NB4 (cell line): ENCODE measurements around the gene ATXN7.
A peak's percentile ranks its signal among the peaks of the same experiment; 100 is the strongest.

Experiments
- DNase-seq: peaks from one replicate; pipeline ENCODE4 v3.0.0; 2010; ENCODE audit warnings: low read depth
- H3K4me3 ChIP-seq: one replicate; pipeline ENCODE4 v1.5.1; 2011; ENCODE audit warnings: mild to moderate bottlenecking, low read depth, low read length, moderate library complexity
- MAX ChIP-seq: IDR thresholded peaks from 2 replicates; pipeline ENCODE4 v1.6.1; 2011; ENCODE audit warnings: low read depth, low read length
- MYC ChIP-seq: IDR thresholded peaks from 2 replicates; pipeline ENCODE4 v1.6.1; 2011; ENCODE audit warnings: low read depth, low read length
- POLR2A ChIP-seq: IDR thresholded peaks from 2 replicates; pipeline ENCODE4 v1.6.1; 2011; ENCODE audit warnings: mild to moderate bottlenecking; ENCODE audit not compliant: insufficient read length; ENCODE audit errors: extremely low read depth
- TF ChIP-seq, protein P1 (sequence below): IDR thresholded peaks from one replicate; pipeline ENCODE4 v1.5.1; 2012; ENCODE audit warnings: low read depth, low read length

ATXN7 gene

GRCh38 chr3:64046592-64046991, 182.9 kb downstream of the ATXN7 start:
- H3K4me3 ChIP-seq: no peak overlapping the region
- TF ChIP-seq MAX: no peak
- no peak for TF ChIP-seq POLR2A
- TF ChIP-seq MYC: no peak
- TF ChIP-seq, protein P1, sequence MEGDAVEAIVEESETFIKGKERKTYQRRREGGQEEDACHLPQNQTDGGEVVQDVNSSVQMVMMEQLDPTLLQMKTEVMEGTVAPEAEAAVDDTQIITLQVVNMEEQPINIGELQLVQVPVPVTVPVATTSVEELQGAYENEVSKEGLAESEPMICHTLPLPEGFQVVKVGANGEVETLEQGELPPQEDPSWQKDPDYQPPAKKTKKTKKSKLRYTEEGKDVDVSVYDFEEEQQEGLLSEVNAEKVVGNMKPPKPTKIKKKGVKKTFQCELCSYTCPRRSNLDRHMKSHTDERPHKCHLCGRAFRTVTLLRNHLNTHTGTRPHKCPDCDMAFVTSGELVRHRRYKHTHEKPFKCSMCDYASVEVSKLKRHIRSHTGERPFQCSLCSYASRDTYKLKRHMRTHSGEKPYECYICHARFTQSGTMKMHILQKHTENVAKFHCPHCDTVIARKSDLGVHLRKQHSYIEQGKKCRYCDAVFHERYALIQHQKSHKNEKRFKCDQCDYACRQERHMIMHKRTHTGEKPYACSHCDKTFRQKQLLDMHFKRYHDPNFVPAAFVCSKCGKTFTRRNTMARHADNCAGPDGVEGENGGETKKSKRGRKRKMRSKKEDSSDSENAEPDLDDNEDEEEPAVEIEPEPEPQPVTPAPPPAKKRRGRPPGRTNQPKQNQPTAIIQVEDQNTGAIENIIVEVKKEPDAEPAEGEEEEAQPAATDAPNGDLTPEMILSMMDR: no peak
- DNase-seq: no peak

GRCh38 chr3:64046996-64047594, 183.4 kb downstream of the ATXN7 start:
- TF ChIP-seq MYC (no peak), POLR2A (no peak), MAX (no peak)
- TF ChIP-seq, protein P1: no peak
- no peak overlapping the region for H3K4me3 ChIP-seq
- DNase-seq: no peak

GRCh38 chr3:64047787-64048186, 184.1 kb downstream of the ATXN7 start:
- DNase-seq: no peak
- no peak overlapping the region for H3K4me3 ChIP-seq
- TF ChIP-seq POLR2A (no peak), MYC (no peak), MAX (no peak)
- TF ChIP-seq, protein P1: no peak

DNA sequence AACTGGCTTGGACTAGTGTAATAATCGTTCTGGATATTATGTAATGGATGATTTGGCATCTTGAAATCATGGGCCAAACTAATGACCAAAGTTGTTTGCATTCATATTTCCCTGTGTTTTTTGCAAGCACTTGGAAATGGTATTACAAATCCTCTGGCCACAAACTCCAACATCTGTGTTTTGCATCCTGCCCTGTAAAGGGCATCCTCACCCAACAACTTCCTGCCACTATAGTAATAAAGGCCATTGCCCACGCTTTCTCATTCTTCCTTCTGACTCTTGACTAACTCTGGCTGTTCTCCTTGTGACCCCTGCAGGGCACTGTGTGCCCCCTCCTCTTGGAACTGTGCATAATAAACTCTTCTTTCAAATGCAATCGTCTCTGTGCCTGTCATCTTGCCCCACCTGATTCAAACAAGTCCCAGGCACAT, 185.0 kb downstream of the ATXN7 start:
- no peak for TF ChIP-seq POLR2A
- no peak for TF ChIP-seq MAX
- TF ChIP-seq MYC: no peak
- TF ChIP-seq, protein P1: no peak
- peak; percentile 1 for DNase-seq
- H3K4me3 ChIP-seq: no peak overlapping the region

- DNase-seq: no peak
- H3K4me3 ChIP-seq: no peak overlapping the region
- TF ChIP-seq POLR2A: no peak
- TF ChIP-seq, protein P1: no peak
- TF ChIP-seq MAX: no peak
- TF ChIP-seq MYC: no peak
These were observed 185.5 kb downstream of the ATXN7 start for GRCh38 chr3:64049136-64049535.

- TF ChIP-seq MYC (no peak), MAX (no peak), POLR2A (no peak)
- TF ChIP-seq, protein P1: no peak
- DNase-seq: no peak
- no peak overlapping the region for H3K4me3 ChIP-seq
These were observed 186.2 kb downstream of the ATXN7 start for GRCh38 chr3:64049832-64050231.
